GM03348 (cell line): ENCODE measurements around the gene RABIF.

Experiments
- DNase-seq: peaks from one replicate; pipeline ENCODE4 v3.0.0; 2012; ENCODE audit warnings: low spot score

The RABIF gene

DNA sequence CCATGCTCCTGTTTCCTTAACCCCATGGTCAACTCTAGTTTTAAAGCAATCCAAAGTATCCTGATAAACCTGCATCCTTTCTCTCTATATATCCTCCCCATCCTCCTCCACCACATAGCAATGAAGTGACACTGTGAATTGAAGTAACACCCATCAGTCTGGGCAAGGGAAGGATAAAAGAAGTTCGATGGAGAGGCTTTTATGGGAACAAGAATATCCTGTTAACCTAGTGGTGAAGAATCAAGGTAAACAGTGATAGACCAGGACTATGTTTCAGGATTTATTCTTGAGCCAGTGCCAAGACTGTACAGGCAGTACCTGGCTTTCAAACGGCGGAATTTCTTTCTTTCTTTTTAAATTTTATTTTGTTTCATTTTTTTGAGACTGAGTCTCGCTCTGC lies 17.6 kb downstream of the RABIF start:
- no peak for DNase-seq

DNA sequence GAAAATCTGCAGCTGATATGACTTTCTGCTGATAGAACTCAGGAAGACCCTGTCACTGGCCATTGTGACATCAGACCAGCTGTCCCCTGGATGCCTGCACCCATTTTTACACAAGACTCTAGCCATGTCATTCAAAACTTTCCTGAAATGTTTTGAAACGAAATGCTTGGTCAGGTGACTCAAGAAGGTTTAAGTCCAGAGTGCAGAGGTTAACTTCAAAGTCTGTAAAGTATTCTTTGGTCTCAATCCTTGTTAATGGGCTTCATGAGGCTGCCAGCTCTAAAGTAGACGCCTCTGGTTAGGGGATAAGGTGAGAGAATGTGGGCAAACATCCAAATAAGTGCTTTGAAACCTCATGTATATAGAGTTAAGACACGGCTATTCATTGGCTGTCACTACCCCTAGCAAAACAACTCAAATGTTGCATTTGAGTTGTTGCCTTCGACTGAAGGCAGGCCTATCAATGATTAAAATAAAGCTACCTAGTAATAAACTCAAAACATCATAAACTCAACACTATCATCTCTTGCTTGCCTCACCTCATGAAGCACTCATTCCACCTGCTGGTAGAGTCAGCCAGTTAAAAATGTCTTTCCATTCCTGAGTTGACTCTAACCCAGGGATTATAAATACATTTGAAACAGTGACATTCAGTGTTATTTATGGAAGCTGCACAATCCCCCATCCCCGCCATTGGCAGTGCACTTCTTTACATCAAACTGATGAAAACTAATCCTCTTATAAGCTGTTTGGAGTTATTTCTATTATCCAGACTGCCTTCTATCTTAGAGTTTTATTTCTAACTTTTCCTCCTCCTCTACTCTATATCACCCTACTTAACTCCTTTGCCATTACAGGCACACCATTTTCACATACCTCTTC lies 26.0 kb downstream of the RABIF start:
- no peak for DNase-seq

DNA sequence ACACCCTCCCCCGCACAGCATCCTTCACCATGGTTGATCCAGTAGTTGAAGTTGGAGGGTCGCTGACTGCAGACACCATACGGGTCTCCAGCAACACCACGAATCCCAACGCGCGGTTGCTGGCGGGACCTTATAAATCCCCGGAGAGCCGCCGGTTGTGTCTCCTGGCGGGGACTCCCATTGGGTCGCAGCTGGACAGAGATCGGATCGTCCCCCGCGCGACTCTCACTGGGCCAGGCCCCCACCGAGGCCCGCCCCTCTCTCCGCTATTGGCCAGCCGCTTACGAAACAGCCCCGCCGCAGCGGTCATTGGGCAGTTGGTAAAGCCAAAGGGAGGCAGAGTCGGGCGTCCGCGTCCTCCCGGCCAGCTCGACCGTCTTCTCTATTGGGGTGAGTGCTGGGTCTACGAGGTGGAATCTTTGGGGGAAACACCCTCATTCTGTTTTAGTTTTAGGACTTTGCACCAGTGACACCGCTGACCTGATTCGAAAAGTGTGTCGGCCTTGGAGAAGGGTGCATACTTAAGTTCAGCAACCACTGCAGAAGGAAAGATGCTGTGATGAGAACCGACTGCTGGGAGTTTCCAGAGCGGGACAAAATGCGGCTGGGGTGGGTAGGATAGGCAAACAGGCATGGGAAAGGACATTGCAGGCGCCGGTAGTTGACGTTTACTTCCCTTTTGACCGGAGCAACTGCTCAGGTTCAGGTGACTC lies 27.4 kb downstream of the RABIF start:
- DNase-seq: peak; percentile 98

DNA sequence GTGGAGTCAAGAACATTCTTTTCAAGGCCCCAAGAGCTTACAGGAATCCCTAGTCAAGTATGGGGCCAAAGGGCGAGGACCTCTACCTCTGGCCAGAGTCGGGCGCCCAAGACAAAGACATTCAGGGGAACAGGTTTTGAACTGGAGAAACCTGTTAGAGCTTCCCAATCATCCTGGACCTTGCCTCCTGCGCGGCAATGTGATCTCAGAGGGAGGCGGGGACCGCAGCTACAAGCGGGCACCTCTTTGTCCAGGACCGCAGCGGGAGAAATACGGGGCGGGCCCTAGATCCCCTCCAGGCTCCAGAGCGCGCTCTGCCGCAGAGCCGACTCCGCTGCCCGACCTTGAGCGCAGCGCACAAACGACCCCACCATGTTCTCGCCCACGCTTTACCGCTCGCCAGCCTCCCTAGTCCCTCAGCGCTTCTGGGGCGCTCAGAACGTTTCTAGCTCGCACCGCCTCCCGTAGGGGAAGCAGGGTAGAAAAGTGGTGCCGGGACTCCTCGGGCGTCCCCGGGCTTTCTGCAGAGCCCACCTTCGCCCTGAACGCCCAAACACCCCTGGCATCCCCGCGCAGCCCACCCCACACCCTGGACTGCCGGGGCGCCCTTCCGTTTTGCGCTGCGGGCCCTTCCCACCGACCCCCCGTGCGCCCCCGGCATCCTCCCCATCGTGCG lies 28.1 kb downstream of the RABIF start:
- DNase-seq: peak; percentile 45

DNA sequence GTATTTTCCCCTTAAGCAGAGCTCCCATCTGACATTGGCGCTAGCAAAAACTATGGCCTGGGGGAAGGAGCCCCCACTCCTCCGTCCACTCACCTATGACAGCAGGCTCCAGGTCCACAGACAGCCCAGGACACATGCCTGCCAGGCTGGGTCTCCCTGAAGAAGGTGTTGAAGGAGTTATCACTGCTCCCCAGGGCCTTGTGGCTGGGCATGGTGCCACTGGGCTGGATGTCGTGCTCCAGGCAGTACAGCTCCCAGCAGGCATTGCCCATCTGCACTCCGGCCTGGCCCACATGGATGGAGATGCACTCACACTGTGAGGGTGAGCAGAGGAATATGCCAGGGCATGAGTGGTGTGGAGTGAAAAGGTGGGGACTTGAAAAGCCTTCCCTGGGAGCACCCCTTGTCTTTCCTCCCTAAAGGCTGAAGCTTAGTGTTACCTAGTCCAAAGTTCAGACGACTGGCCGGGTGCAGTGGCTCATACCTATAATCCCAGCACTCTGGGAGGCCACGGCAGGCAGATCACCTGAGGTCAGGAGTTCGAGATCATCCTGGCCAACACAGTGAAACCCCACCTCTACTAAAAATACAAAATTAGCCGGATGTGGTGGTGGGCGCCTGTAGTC lies 30.0 kb downstream of the RABIF start:
- peak; percentile 21 for DNase-seq

DNA sequence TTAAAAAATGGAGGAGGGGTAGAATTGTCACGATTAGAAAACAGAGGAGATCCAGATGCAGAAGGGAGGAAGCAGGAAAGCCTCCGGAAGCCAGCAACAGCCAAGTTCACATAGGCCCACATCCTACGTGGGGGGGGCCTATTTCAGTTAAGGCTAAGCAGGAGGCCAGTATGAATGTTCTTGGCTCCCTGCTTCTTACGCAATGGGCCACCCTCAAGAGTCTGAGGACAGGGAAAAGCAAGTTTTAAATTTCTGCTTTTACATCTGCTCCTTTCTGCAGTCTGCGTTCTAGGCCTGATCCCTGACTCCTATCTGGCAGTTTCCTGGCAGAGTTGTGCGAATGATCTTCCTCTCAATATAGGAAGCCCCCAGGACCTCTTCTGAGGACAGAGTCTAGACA lies 30.6 kb downstream of the RABIF start:
- DNase-seq: peak; percentile 73

DNA sequence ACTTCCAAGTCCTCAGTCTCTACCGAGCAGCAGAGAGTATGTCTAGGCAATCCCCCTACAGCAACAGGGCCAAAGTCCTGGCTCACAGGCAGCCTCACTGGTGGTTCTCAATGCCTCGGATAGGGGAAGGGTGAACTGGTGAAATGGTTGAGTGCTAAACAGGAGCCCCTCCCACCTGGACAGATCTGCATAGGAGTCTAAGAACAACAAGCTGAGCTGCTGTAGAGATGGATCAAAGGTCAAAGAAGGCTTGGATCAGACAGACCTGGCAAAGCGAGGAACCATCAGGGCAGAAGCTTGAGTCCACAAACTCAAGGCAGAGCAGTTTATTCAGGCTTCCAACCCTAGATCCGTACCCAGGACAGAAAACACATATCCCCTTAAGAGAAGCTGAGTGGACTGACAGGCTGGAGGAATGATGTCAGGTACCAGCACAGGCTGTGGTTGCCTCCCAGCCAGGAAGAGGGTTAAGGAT lies 31.8 kb downstream of the RABIF start:
- no peak for DNase-seq

DNA sequence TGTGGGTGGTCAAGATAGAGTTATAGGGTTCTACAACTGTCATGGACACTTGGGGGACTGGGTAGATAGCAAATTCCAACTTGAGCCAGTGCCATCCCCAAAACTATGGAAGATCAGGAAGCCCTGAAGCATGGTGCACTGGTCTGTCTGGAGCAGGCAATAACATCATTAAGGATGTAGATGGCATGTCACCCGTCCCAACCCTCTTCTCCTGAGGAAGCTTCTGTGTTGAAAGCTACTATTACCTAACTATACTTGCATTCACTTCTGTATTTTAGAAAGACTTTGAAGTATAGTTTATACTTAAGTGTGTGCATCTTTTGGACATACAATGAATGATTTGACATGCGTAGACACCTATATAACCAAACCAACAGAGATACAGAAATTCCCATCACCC lies 32.9 kb downstream of the RABIF start:
- DNase-seq: no peak

DNA sequence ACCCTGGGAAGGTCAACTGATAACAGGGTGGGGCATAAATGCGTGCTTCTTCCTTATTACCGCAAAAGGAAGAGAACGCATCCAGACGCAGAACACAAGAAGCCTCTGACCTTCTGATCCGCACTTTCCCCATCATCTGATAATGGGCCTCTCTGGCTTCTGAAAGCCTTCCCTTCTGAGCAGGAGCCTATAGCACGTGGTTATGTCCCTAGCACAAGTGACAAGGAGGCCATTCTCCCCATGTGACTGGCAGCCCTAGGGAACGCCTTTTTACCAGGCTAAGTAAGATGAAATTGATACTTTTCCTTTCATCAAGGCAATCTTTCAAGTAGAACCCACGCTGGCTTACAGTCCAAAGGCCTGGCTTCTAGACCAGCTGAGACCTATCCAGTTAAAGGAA lies 34.2 kb downstream of the RABIF start:
- no peak for DNase-seq

DNA sequence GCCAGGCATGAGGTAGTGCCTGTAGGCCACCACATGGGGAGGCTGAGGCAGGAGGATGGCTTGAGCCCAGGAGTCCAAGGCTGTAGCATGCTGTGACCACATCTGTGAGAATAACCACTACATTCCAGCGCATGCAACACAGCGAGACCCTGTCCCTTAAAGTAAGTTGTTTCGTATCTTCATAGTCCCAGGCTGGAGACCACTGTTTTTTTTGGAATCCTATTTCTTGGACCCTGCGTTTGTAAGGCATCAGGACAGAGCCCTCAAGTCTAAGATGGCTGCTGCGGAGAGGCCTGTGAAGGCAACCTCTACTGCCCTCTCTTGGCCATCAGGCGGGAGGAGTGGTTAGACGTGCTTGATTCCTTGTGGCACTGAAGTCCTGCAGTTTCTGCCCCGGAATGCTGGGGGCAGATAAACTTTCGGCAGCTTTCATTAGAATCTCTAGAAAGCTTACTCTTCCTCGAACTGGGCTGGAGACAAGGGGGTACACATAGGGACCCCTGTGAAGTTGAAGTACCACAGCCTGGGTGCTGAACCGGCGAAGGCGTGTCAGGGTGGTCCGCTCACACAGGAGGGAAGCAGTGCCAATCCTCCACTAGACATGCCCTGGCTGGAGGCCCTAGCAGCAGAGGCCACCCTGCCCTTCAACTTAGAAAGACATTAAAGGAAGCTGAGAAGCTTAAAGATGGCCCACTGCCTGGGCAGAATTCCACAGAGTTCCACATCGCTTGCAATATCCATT lies 36.6 kb downstream of the RABIF start:
- DNase-seq: peak; percentile 48

DNA sequence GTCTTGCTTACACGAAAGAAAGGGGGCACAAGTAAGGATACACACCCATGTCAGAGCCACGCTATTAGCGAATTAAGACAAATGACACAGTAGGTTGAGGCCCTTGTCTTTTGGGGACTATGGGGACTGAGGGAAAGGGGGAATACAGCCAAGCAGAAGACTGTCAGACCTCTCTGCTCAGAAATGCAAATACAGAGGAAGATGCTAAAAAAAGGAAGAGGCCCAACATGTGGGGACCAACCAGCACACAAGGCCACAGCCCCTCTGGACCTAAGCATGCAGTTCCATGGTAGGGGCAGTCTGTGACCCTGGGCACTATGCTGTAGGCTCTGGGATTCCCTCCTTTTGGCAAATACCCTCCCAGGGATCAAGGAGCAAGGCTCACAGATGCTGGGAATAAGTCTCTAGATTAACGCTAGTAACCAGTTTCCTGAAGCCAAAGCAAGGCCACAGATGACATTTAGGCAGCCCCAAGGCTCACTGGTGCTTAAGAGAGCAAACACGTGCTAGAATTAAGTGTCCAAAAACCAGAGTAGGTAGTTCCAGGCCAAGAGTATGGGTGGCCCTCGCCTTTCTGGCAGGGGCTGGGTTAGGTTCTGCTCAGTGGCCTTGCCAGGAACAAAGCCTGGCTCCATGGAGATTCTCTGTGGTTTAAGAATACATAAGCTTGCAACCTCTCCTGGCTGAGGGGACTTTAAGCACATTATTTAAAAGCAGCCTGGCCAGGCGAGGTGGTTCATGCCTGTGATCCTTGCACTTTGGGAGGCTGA lies 38.2 kb downstream of the RABIF start:
- no peak for DNase-seq

DNA sequence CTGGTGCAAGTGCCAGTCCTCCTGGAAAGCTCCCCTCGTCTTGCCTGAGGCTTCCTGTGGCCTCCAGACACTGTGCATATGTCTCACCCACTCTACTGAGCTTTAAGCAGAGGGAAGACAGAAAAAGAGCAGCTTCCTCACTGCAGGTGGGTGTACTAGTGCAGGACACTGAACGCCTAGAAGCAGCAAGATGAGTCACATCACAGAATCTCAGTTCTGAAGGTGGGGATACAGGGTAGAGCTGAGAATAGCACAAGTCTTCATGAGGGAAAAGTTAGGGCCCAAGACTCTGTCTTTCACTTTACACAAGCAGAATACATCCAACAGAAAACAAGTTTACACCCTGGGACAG lies 40.8 kb downstream of the RABIF start:
- DNase-seq: no peak

DNA sequence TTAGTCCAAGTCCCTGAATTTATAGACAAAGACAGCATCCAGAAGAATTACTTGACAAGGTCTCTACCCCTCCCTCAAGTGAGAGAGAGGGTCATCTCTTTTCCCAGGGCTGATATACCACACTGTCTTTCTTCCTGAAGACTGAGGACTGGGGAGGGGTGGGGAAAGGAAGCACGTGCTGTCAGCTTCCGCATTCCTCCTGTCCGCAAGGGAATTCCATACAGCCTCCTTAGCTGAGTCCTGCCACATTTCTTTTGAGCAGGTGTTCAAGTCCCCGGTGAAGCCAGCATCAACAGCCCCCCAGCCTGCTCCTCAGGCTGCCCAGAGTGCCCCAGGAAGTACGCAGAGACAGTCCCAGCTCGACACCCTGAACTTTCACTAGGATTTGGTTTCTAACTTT lies 44.0 kb downstream of the RABIF start:
- DNase-seq: peak; percentile 43

DNA sequence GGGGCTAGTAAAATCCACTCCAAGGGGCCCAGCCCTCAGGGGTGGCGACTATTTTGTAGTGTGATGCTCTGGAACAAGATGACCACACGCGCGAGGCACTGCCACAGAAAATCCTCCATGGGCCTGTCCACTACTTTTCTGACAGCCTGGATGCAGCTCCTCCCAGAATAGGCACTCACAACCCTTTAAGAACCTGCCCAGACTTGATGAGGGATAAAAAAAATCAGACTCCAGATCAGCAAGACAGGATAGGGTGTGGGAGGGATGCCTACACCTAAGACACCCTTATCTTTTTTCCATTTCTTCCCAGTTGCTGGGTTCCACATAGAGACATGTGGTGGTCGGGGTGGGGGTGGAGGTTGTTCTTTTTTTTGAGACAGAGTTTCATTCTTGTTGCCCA lies 44.7 kb downstream of the RABIF start:
- no peak for DNase-seq

DNA sequence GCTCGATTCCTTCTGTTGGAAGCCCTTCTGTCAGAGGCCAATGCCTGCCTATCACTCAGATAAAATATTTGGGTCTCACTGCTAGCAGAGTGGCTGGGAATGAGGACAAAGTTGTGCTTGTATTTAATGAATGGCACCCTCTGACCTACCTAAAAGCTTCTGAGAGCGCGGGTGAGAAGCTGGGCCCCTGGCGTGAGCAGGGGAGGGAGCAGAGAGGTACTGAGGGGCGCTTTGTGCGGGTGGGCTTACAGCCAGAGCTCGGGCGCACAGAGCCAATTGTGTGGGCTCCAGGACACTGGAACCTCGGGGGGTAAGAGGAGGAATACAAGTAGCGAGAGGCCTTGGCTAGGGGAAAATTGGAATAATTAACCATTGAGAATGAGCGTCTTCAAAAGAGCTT lies 45.9 kb downstream of the RABIF start:
- DNase-seq: no peak

DNA sequence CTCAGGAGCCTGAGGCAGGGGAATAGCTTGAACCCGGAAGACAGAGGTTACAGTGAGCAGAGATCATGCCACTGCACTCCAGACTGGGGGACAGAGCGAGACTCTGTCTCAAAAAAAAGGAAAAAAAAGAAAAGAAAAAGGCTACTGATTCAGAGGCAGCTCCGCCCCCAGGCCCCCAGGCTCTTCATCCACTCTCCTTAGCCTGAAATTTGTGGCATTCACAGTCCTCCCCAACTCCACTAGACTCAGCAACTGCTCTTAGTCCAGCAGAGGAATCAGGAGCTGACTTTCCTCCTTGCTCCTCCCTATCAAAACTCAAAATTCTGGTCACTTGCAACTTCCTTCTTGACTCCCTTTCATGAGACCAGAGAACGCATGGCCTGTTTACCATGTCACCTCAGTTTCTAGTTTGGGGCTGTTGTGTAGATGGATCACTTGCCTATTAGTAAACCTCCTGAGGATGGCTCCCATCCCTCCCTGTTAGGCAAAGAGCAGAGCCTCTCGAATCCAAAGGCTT lies 51.1 kb downstream of the RABIF start:
- DNase-seq: no peak

DNA sequence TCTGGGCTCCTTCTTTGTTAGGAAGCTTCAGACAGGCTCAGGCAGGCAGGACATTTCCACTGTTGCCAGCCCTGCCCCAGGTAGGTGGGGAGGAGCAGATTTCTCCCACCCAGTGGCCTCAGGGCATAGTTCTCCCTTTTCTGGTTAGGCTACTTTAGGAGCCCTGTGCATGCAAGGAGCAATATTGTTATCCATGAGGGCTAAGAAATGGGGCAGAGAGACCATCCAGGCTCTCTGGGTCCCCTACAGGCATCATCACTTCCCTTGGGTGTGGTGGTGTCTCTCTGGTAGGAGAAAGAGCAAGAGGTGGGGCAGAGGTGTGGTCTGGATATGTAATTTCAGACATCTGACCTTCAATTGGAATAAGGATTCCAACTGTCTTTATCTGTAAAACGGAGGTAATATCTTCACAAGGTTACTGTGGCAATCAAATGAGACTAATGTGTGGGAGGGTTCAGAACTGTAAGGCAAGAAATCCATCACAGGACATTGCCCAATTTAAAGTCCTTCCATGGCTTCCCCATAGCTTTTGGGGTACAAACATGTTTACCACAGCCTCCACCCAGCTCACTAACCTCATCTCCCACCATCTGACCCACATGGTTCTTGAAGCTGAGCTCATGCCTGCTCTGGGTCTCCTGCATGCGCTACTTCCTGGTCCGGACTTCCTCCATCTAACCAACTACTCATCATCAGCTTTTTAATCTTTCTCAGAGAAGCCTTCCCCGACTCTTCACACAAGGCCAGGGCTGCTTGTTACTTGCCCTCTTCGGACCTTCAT lies 52.1 kb downstream of the RABIF start:
- DNase-seq: no peak

DNA sequence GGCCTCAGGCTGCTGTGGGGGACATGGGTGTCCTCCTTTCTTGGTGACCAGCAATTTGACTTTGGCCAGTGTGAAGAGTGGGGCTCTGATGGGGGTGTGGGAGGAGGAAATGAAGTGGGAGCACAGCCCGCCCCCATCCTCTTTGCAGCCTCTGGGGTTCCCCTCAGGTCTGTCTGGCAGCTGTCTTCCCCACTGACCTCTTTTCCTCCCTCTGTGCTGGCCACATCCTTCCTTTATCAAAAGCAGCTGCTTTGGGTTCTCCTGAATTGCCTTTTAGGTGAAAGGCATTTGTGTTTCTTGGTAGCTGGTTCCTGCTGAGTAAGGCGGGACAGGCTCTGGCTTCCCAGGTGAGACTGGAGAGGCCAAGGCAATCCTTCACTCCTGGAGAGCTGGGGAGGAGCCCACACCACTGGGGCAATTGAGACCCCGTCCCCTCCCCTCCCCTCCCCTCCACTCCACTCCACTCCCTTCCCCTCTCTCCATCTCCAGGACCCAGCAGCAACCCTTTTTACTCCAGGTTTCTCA lies 53.3 kb downstream of the RABIF start:
- peak; percentile 16 for DNase-seq

DNA sequence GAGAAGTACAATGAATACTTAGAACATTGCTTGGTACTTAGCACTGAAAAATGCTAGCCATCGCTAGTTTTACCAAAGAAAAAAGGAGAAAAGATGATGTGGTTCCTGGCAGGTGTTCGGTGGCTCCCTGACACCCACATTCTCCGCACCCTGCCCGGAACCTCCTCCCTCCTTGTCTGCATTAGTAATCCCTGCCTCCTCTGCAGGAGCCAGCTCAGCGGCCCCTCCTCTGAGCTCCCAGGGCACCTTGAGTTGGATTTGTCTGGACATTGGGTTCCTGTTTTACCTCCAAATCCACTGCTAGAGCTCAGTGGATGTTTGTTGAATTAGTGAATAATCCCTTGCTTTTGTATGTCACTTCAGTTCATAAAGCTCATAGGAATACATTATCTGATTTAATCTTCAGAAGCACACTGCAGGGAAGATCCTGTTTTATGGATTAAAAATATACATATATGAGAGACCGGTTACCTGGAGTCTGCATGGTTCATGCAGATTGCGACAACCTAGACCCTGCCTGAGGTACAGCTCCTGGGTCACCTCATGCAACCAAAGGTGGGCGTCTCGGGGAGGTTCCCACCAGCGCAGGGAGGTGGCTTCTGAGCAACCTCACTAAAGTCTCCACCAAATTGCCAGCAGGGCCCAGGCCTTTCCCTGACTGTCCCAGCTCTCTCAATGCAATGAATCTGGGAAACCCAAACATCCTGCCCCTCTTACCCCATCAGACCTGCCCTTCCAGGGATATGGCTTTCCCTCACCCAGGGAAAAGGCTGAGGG lies 54.0 kb downstream of the RABIF start:
- DNase-seq: no peak
